Sigmoid colon (tissue), 7 donors: ENCODE data around the gene ETV6. TPM values are rescaled to one million over a fixed set of nuclear protein-coding genes. Genes with fewer than 3 reads are reported as not detected.

Source experiments
- DNase-seq: peaks from one replicate; pipeline ENCODE4 v3.0.0-alpha.2; 2019
- H3K27ac ChIP-seq, 4 donors: fragments of 200-600 bp; sonication (generic); one replicate each; pipeline ENCODE4 v1.5.1; 2016 to 2019; ENCODE audit warnings: mild to moderate bottlenecking in 1 of 4
- H3K27me3 ChIP-seq, 3 donors: fragments of 200-600 bp; sonication (generic); one replicate each; pipeline ENCODE4 v1.5.1; 2019; ENCODE audit warnings: mild to moderate bottlenecking in 1 of 3
- H3K36me3 ChIP-seq, 4 donors: fragments of 200-600 bp; sonication (generic); one replicate each; pipeline ENCODE4 v1.5.1; 2016 to 2019
- H3K4me1 ChIP-seq, 4 donors: fragments of 200-600 bp; sonication (generic); one replicate each; pipeline ENCODE4 v1.5.1; 2017 to 2019
- H3K4me3 ChIP-seq, 4 donors: fragments of 200-600 bp; sonication (generic); one replicate each; pipeline ENCODE4 v1.5.1; 2017 to 2019; ENCODE audit warnings: mild to moderate bottlenecking in 2 of 4, moderate library complexity in 1 of 4
- H3K9me3 ChIP-seq, 4 donors: fragments of 200-600 bp in 3 of 4; sonication (generic) in 3 of 4; one replicate each; pipeline versions ENCODE4 v1.5.1 to v1.6.1; 2013 to 2019
- CTCF ChIP-seq, 4 experiments: fragments of 450-650 bp in 3 of 4; fragments of 200-600 bp in 1 of 4; IDR thresholded peaks; one replicate each; pipeline ENCODE4 v1.5.1; 2016 to 2019; ENCODE audit warnings: antibody characterized with exemption in 4 of 4, mild to moderate bottlenecking in 3 of 4, moderate library complexity in 2 of 4
- EP300 ChIP-seq, 4 donors: sonication (generic); formaldehyde crosslinking; IDR thresholded peaks; one replicate each; pipeline ENCODE4 v1.6.1; 2017; ENCODE audit warnings: antibody characterized with exemption in 4 of 4
- POLR2A ChIP-seq, 2 donors: fragments of 450-650 bp; IDR thresholded peaks; one replicate each; pipeline ENCODE4 v1.6.1; 2016; ENCODE audit warnings: antibody characterized with exemption in 2 of 2, mild to moderate bottlenecking in 2 of 2, moderate library complexity in 2 of 2
- POLR2AphosphoS5 ChIP-seq, 4 donors: sonication (generic); formaldehyde crosslinking; IDR thresholded peaks; one replicate each; pipeline ENCODE4 v1.6.1; 2017; ENCODE audit warnings: antibody characterized with exemption in 4 of 4
- WGBS, 2 donors: extraction: QIAGEN DNeasy Blood & Tissue Kit; methylation state at CpG; one replicate each; pipeline ENCODE4 v1.1.7; 2013; 5-methylcytosine and 5-hydroxymethylcytosine counted together
- intact Hi-C: fragments of 100-400 bp; cut with DNase I; formaldehyde crosslinking; loops from one replicate; pipeline ENCODE4 v1.15.1; 2023
- polyA plus RNA-seq, 3 donors: library from polyadenylated mRNA; stranded (reverse); fragments of 200-250 nt; gene quantifications; one replicate each; pipeline ENCODE4 v1.2.3, GENCODE V29; 2013
- total RNA-seq, 4 donors: library from RNA; depleted of rRNA; stranded (reverse); fragments of >200 nt; gene quantifications; one replicate each; pipeline ENCODE4 v1.1.0, GENCODE V29; 2016
- donor health status: healthy with polysubstance abuse.
- donor health status: Bipolar disorder and iron deficiency.
- donor health status: healthy.

The ETV6 gene
- total and polyA plus RNA-seq, 7 donors, result 8.4 to 35.2 (median 16.3) TPM

- intact Hi-C loops, result no loop called here
- Histone ChIP-seq H3K4me3 (no peak overlapping the region), H3K4me1 (peaks cover 0 to 45% (median 33%) of the 10 kb centered on the region in 4 donors), H3K36me3 (no peaks in the 10 kb centered on the region), H3K9me3 (no peaks in the 10 kb centered on the region), H3K27me3 (no peaks in the 10 kb centered on the region), H3K27ac (peak overlapping the region in 1 of 4 donors; percentile 1)
- 60 to 80% methylated on average over 9 of the region's 9 CpGs for WGBS, 2 donors
- DNase-seq, result no peak
- TF ChIP-seq CTCF (IDR thresholded peaks at IDR 0.05), result no peak
- no peak for TF ChIP-seq POLR2A (IDR thresholded peaks at IDR 0.05)
- TF ChIP-seq POLR2AphosphoS5 (IDR thresholded peaks at IDR 0.05), result no peak
- no peak for TF ChIP-seq EP300 (IDR thresholded peaks at IDR 0.05)
Measured at GRCh38 chr12:11739980-11740577, 90.6 kb downstream of the ETV6 start.

GRCh38 chr12:11741434-11742092, 92.1 kb downstream of the ETV6 start:
- Histone ChIP-seq H3K27ac (peak overlapping the region in 2 of 4 donors; percentile 2 to 9), H3K36me3 (no peaks in the 10 kb centered on the region), H3K4me1 (peaks cover 0 to 60% (median 47%) of the 10 kb centered on the region in 4 donors), H3K4me3 (no peak overlapping the region), H3K9me3 (no peaks in the 10 kb centered on the region), H3K27me3 (no peaks in the 10 kb centered on the region)
- 85 to 89% methylated on average over 4 of the region's 4 CpGs for WGBS, 2 donors
- TF ChIP-seq CTCF (IDR thresholded peaks at IDR 0.05) (no peak), EP300 (IDR thresholded peaks at IDR 0.05) (no peak), POLR2A (IDR thresholded peaks at IDR 0.05) (no peak), POLR2AphosphoS5 (IDR thresholded peaks at IDR 0.05) (no peak)
- DNase-seq, result no peak
- intact Hi-C loops, result no loop called here

- WGBS, 2 donors, result 76 to 88% methylated on average over 12 of the region's 12 CpGs
- H3K4me3 ChIP-seq, result no peak overlapping the region
- H3K27me3 ChIP-seq, result no peaks in the 10 kb centered on the region
- TF ChIP-seq CTCF (IDR thresholded peaks at IDR 0.05), result no peak
- TF ChIP-seq POLR2A (IDR thresholded peaks at IDR 0.05), result no peak
- TF ChIP-seq EP300 (IDR thresholded peaks at IDR 0.05), result no peak
- TF ChIP-seq POLR2AphosphoS5 (IDR thresholded peaks at IDR 0.05), result no peak
- intact Hi-C loops, result no loop called here
- H3K36me3 ChIP-seq, result no peaks in the 10 kb centered on the region
- DNase-seq, result no peak
- no peaks in the 10 kb centered on the region for H3K9me3 ChIP-seq
- peaks cover 0 to 81% (median 60%) of the 10 kb centered on the region in 4 donors for H3K4me1 ChIP-seq
- H3K27ac ChIP-seq, result peak overlapping the region; percentile 39 to 92 (median 56)
Measured at GRCh38 chr12:11743423-11744409, 94.2 kb downstream of the ETV6 start.

GRCh38 chr12:11744410-11744801, 94.9 kb downstream of the ETV6 start:
- Histone ChIP-seq H3K4me1 (peaks cover 0 to 83% (median 63%) of the 10 kb centered on the region in 4 donors), H3K4me3 (no peak overlapping the region), H3K27ac (peak overlapping the region; percentile 39 to 92 (median 56)), H3K36me3 (no peaks in the 10 kb centered on the region), H3K9me3 (no peaks in the 10 kb centered on the region), H3K27me3 (no peaks in the 10 kb centered on the region)
- WGBS, 2 donors, result 92 to 95% methylated on average over 3 of the region's 3 CpGs
- intact Hi-C loops, result no loop called here
- TF ChIP-seq EP300 (IDR thresholded peaks at IDR 0.05) (no peak), POLR2AphosphoS5 (IDR thresholded peaks at IDR 0.05) (no peak), CTCF (IDR thresholded peaks at IDR 0.05) (no peak), POLR2A (IDR thresholded peaks at IDR 0.05) (no peak)
- DNase-seq, result no peak
